Measurements from ENCODE around the gene MS4A6E.

GRCh38 chr11:60281485-60281884 is 45.6 kb upstream of the MS4A6E start:
- TF ChIP-seq CTCF (conservative IDR thresholded peaks at IDR 0.05; ENCODE audit: low read depth in 2 of 2) (no peak), STAT1 (IDR thresholded peaks at IDR 0.05; ENCODE audit: unreplicated experiment) (no peak)

Measured in GM23338 (cell line).